Measurements from ENCODE around the gene ANKRD33B. TPM values are rescaled to one million over a fixed set of nuclear protein-coding genes. Genes with fewer than 3 reads are reported as not detected.
"Not testable (repeated sequence)": the region's sequence is repeated elsewhere in the genome, so short reads cannot be mapped to it uniquely, and the experiment has no call there.

The ANKRD33B gene
- total RNA-seq, 2 donors from 2014 or later: 10.9 to 18.9 TPM

GRCh38 chr5:10633271-10634049, 69.6 kb downstream of the ANKRD33B start:
- Mint-ChIP-seq H3K27me3 (peaks cover 0 to 11% of the 10 kb centered on the region in 2 donors), H3K9me3 (peaks cover 4% of the 10 kb centered on the region), H3K4me1 (ENCODE audit: low read depth in 2 of 2) (peaks cover 71 to 84% of the 10 kb centered on the region in 2 donors), H3K4me3 (peak overlapping the region; percentile 86), H3K27ac (peak overlapping the region; percentile 86 to 96), H3K36me3 (peaks cover 10% of the 10 kb centered on the region)
- DNase-seq (ENCODE audit: low spot score) (peak; percentile 79), ATAC-seq (peak; percentile 34 to 45)

GRCh38 chr5:10634050-10634449, 70.2 kb downstream of the ANKRD33B start:
- Mint-ChIP-seq H3K27ac (peak overlapping the region; percentile 86 to 96), H3K36me3 (peaks cover 14% of the 10 kb centered on the region), H3K4me3 (peak overlapping the region; percentile 86), H3K27me3 (peaks cover 0 to 6% of the 10 kb centered on the region in 2 donors), H3K9me3 (peaks cover 4% of the 10 kb centered on the region), H3K4me1 (ENCODE audit: low read depth in 2 of 2) (peaks cover 68 to 83% of the 10 kb centered on the region in 2 donors)
- DNase-seq (ENCODE audit: low spot score) (peak; percentile 26), ATAC-seq (no peak)

GRCh38 chr5:10634562-10634961, 70.7 kb downstream of the ANKRD33B start:
- Mint-ChIP-seq H3K27me3 (peaks cover 0 to 2% of the 10 kb centered on the region in 2 donors), H3K36me3 (peaks cover 10% of the 10 kb centered on the region), H3K4me1 (ENCODE audit: low read depth in 2 of 2) (peaks cover 64 to 78% of the 10 kb centered on the region in 2 donors), H3K4me3 (peak overlapping the region; percentile 86), H3K27ac (peak overlapping the region; percentile 86 to 96), H3K9me3 (peaks cover 1% of the 10 kb centered on the region)
- DNase-seq (ENCODE audit: low spot score) (peak; percentile 25), ATAC-seq (no peak)

GRCh38 chr5:10635257-10635866, 71.5 kb downstream of the ANKRD33B start:
- H3K27me3 Mint-ChIP-seq: no peaks in the 10 kb centered on the region
- H3K9me3 Mint-ChIP-seq: peaks cover 3% of the 10 kb centered on the region
- DNase-seq (ENCODE audit: low spot score): peak; percentile 82
- peak overlapping the region; percentile 86 to 96 for H3K27ac Mint-ChIP-seq
- H3K36me3 Mint-ChIP-seq: peaks cover 14% of the 10 kb centered on the region
- ATAC-seq: peak; percentile 90 to 91
- H3K4me1 Mint-ChIP-seq (ENCODE audit: low read depth in 2 of 2): peaks cover 56 to 70% of the 10 kb centered on the region in 2 donors
- H3K4me3 Mint-ChIP-seq: peak overlapping the region; percentile 86

GRCh38 chr5:10635867-10636350, 72.0 kb downstream of the ANKRD33B start:
- H3K9me3 Mint-ChIP-seq: peaks cover 3% of the 10 kb centered on the region
- peaks cover 50 to 64% of the 10 kb centered on the region in 2 donors for H3K4me1 Mint-ChIP-seq (ENCODE audit: low read depth in 2 of 2)
- H3K27ac Mint-ChIP-seq: peak overlapping the region; percentile 86 to 96

GRCh38 chr5:10636363-10637142, 72.7 kb downstream of the ANKRD33B start:
- DNase-seq (ENCODE audit: low spot score) (peak; percentile 59), ATAC-seq (no peak)
- H3K9me3 Mint-ChIP-seq: peaks cover 3% of the 10 kb centered on the region
- peak overlapping the region; percentile 86 to 96 for H3K27ac Mint-ChIP-seq
- H3K27me3 Mint-ChIP-seq: no peaks in the 10 kb centered on the region
- peaks cover 44 to 58% of the 10 kb centered on the region in 2 donors for H3K4me1 Mint-ChIP-seq (ENCODE audit: low read depth in 2 of 2)
- H3K4me3 Mint-ChIP-seq: peak overlapping the region; percentile 86
- peaks cover 17% of the 10 kb centered on the region for H3K36me3 Mint-ChIP-seq

More at GRCh38 chr5:10635867-10636350, 72.0 kb downstream of the ANKRD33B start:
- Mint-ChIP-seq H3K36me3 (peaks cover 17% of the 10 kb centered on the region), H3K27me3 (no peaks in the 10 kb centered on the region), H3K4me3 (peak overlapping the region; percentile 86)
- DNase-seq (ENCODE audit: low spot score): peak; percentile 46
- no peak for ATAC-seq

GRCh38 chr5:10637944-10638343, 74.1 kb downstream of the ANKRD33B start:
- Mint-ChIP-seq H3K4me3 (no peak overlapping the region), H3K36me3 (peaks cover 17% of the 10 kb centered on the region), H3K4me1 (ENCODE audit: low read depth in 2 of 2) (peaks cover 34 to 48% of the 10 kb centered on the region in 2 donors), H3K9me3 (peaks cover 3% of the 10 kb centered on the region), H3K27ac (peak overlapping the region; percentile 24 to 77), H3K27me3 (peaks cover 0 to 2% of the 10 kb centered on the region in 2 donors)
- ATAC-seq (no peak), DNase-seq (ENCODE audit: low spot score) (peak; percentile 22)

- H3K27ac Mint-ChIP-seq: peak overlapping the region; percentile 24 to 77
- H3K4me3 Mint-ChIP-seq: peak overlapping the region; percentile 42
- H3K4me1 Mint-ChIP-seq (ENCODE audit: low read depth in 2 of 2): peaks cover 30 to 41% of the 10 kb centered on the region in 2 donors
- not testable (repeated sequence) for H3K9me3 Mint-ChIP-seq, H3K27me3 Mint-ChIP-seq, ATAC-seq
- DNase-seq (ENCODE audit: low spot score): peak; percentile 37
- peaks cover 17% of the 10 kb centered on the region for H3K36me3 Mint-ChIP-seq
Observed at GRCh38 chr5:10638723-10639122, 74.9 kb downstream of the ANKRD33B start.

- peak; percentile 18 for DNase-seq (ENCODE audit: low spot score)
- Mint-ChIP-seq H3K36me3 (peaks cover 17% of the 10 kb centered on the region), H3K4me1 (ENCODE audit: low read depth in 2 of 2) (peaks cover 28 to 39% of the 10 kb centered on the region in 2 donors), H3K4me3 (no peak overlapping the region), H3K27me3 (peaks cover 0 to 2% of the 10 kb centered on the region in 2 donors), H3K9me3 (peaks cover 3% of the 10 kb centered on the region), H3K27ac (no peak overlapping the region)
- no peak for ATAC-seq
Observed at GRCh38 chr5:10639846-10640368, 76.0 kb downstream of the ANKRD33B start.

- peak; percentile 12 for DNase-seq (ENCODE audit: low spot score)
- Mint-ChIP-seq H3K4me3 (no peak overlapping the region), H3K27me3 (peaks cover 0 to 2% of the 10 kb centered on the region in 2 donors), H3K36me3 (peaks cover 17% of the 10 kb centered on the region), H3K9me3 (peaks cover 3% of the 10 kb centered on the region), H3K4me1 (ENCODE audit: low read depth in 2 of 2) (peaks cover 24 to 32% of the 10 kb centered on the region in 2 donors), H3K27ac (peak overlapping the region; percentile 11 to 17)
- no peak for ATAC-seq
Observed at GRCh38 chr5:10642367-10642766, 78.5 kb downstream of the ANKRD33B start.

- Mint-ChIP-seq H3K4me1 (ENCODE audit: low read depth in 2 of 2) (peaks cover 19 to 20% of the 10 kb centered on the region in 2 donors), H3K4me3 (peak overlapping the region; percentile 52), H3K27me3 (peaks cover 0 to 2% of the 10 kb centered on the region in 2 donors), H3K27ac (peak overlapping the region; percentile 56 to 87), H3K9me3 (peaks cover 3% of the 10 kb centered on the region), H3K36me3 (peaks cover 9% of the 10 kb centered on the region)
- ATAC-seq: no peak
- DNase-seq (ENCODE audit: low spot score): no peak
Observed at GRCh38 chr5:10644192-10644591, 80.3 kb downstream of the ANKRD33B start.

GRCh38 chr5:10645146-10645545, 81.3 kb downstream of the ANKRD33B start:
- Mint-ChIP-seq H3K27me3 (peaks cover 0 to 2% of the 10 kb centered on the region in 2 donors), H3K9me3 (peaks cover under 1% of the 10 kb centered on the region), H3K36me3 (peaks cover 5% of the 10 kb centered on the region), H3K4me3 (no peak overlapping the region), H3K4me1 (ENCODE audit: low read depth in 2 of 2) (peaks cover 19 to 20% of the 10 kb centered on the region in 2 donors), H3K27ac (no peak overlapping the region)
- DNase-seq (ENCODE audit: low spot score) (peak; percentile 59), ATAC-seq (peak; percentile 57 to 62)

GRCh38 chr5:10645671-10646070, 81.8 kb downstream of the ANKRD33B start:
- peaks cover 0 to 2% of the 10 kb centered on the region in 2 donors for H3K27me3 Mint-ChIP-seq
- H3K4me3 Mint-ChIP-seq: no peak overlapping the region
- peak; percentile 12 for DNase-seq (ENCODE audit: low spot score)
- H3K4me1 Mint-ChIP-seq (ENCODE audit: low read depth in 2 of 2): peaks cover 19 to 20% of the 10 kb centered on the region in 2 donors
- H3K9me3 Mint-ChIP-seq: no peaks in the 10 kb centered on the region
- no peak overlapping the region for H3K27ac Mint-ChIP-seq
- H3K36me3 Mint-ChIP-seq: no peaks in the 10 kb centered on the region
- ATAC-seq: peak in 1 of 2 donors; percentile 56

Data from natural killer cell treated with Interleukin-12 subunit alpha and Interleukin-12 subunit beta and Interleukin-15 and Interleukin-18, amount 100 ng/mL, for 72 hours (primary cell).